ENCODE data around the gene ISLR. TPM values are rescaled to one million over a fixed set of nuclear protein-coding genes. Genes with fewer than 3 reads are reported as not detected.

ISLR gene
- total RNA-seq, 1 donor from 2014 or later = not detected

GRCh38 chr15:74174219-74174957, 878 bp downstream of the ISLR start:
- TF ChIP-seq, protein P1, sequence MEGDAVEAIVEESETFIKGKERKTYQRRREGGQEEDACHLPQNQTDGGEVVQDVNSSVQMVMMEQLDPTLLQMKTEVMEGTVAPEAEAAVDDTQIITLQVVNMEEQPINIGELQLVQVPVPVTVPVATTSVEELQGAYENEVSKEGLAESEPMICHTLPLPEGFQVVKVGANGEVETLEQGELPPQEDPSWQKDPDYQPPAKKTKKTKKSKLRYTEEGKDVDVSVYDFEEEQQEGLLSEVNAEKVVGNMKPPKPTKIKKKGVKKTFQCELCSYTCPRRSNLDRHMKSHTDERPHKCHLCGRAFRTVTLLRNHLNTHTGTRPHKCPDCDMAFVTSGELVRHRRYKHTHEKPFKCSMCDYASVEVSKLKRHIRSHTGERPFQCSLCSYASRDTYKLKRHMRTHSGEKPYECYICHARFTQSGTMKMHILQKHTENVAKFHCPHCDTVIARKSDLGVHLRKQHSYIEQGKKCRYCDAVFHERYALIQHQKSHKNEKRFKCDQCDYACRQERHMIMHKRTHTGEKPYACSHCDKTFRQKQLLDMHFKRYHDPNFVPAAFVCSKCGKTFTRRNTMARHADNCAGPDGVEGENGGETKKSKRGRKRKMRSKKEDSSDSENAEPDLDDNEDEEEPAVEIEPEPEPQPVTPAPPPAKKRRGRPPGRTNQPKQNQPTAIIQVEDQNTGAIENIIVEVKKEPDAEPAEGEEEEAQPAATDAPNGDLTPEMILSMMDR (IDR thresholded peaks at IDR 0.05) = no peak
- no peak for ATAC-seq (ENCODE audit: low read depth)
- intact Hi-C loops (cut with micrococcal nuclease) = no loop called here
- Mint-ChIP-seq H3K27me3 (peaks cover 9% of the 10 kb centered on the region), H3K4me3 (no peak overlapping the region), H3K36me3 (ENCODE audit: low read depth) (no peaks in the 10 kb centered on the region), H3K27ac (no peak overlapping the region), H3K9me3 (no peaks in the 10 kb centered on the region), H3K4me1 (no peaks in the 10 kb centered on the region)
- DNase-seq = no peak
- POLR2A ChIA-PET = no interaction called here
- CTCF ChIA-PET = no interaction called here

DNA sequence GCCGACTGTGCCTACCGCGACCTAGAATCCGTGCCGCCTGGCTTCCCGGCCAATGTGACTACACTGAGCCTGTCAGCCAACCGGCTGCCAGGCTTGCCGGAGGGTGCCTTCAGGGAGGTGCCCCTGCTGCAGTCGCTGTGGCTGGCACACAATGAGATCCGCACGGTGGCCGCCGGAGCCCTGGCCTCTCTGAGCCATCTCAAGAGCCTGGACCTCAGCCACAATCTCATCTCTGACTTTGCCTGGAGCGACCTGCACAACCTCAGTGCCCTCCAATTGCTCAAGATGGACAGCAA, 1.4 kb downstream of the ISLR start:
- no peak for DNase-seq
- intact Hi-C loops (cut with micrococcal nuclease) = no loop called here
- ChIA-PET CTCF (no interaction called here), POLR2A (no interaction called here)
- Mint-ChIP-seq H3K36me3 (ENCODE audit: low read depth) (no peaks in the 10 kb centered on the region), H3K27ac (no peak overlapping the region), H3K9me3 (no peaks in the 10 kb centered on the region), H3K27me3 (peaks cover 9% of the 10 kb centered on the region), H3K4me1 (no peaks in the 10 kb centered on the region), H3K4me3 (no peak overlapping the region)
- no peak for ATAC-seq (ENCODE audit: low read depth)
- TF ChIP-seq, protein P1 (IDR thresholded peaks at IDR 0.05) = no peak

DNA sequence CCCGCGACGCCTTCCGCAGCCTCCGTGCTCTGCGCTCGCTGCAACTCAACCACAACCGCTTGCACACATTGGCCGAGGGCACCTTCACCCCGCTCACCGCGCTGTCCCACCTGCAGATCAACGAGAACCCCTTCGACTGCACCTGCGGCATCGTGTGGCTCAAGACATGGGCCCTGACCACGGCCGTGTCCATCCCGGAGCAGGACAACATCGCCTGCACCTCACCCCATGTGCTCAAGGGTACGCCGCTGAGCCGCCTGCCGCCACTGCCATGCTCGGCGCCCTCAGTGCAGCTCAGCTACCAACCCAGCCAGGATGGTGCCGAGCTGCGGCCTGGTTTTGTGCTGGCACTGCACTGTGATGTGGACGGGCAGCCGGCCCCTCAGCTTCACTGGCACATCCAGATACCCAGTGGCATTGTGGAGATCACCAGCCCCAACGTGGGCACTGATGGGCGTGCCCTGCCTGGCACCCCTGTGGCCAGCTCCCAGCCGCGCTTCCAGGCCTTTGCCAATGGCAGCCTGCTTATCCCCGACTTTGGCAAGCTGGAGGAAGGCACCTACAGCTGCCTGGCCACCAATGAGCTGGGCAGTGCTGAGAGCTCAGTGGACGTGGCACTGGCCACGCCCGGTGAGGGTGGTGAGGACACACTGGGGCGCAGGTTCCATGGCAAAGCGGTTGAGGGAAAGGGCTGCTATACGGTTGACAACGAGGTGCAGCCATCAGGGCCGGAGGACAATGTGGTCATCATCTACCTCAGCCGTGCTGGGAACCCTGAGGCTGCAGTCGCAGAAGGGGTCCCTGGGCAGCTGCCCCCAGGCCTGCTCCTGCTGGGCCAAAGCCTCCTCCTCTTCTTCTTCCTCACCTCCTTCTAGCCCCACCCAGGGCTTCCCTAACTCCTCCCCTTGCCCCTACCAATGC, 2.0 kb downstream of the ISLR start:
- H3K4me1 Mint-ChIP-seq = no peaks in the 10 kb centered on the region
- peaks cover 9% of the 10 kb centered on the region for H3K27me3 Mint-ChIP-seq

DNA sequence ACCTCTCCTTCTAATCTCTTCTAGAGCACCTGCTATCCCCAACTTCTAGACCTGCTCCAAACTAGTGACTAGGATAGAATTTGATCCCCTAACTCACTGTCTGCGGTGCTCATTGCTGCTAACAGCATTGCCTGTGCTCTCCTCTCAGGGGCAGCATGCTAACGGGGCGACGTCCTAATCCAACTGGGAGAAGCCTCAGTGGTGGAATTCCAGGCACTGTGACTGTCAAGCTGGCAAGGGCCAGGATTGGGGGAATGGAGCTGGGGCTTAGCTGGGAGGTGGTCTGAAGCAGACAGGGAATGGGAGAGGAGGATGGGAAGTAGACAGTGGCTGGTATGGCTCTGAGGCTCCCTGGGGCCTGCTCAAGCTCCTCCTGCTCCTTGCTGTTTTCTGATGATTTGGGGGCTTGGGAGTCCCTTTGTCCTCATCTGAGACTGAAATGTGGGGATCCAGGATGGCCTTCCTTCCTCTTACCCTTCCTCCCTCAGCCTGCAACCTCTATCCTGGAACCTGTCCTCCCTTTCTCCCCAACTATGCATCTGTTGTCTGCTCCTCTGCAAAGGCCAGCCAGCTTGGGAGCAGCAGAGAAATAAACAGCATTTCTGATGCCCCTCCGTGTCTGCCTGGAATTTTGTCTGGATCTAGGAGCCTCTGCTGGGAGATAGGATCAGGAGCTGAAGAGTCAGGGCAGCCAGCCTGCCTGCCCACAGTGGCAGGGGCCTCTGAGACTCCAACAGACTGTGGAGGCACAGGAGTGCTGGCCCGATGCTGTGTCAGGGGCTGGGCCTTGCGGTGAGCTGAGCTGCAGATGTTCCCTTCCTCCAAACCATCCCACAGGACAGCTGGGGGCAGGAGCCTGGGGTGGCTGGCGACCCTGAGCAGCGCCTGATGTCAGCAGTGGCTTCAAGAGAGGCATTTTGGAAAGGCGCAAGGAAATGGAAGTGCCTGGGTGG, 3.0 kb downstream of the ISLR start:
- H3K36me3 Mint-ChIP-seq (ENCODE audit: low read depth) = no peaks in the 10 kb centered on the region
- no peaks in the 10 kb centered on the region for H3K9me3 Mint-ChIP-seq
- no peaks in the 10 kb centered on the region for H3K4me1 Mint-ChIP-seq
- intact Hi-C loops (cut with micrococcal nuclease) = no loop called here
- ChIA-PET POLR2A (no interaction called here), CTCF (no interaction called here)
- no peak overlapping the region for H3K4me3 Mint-ChIP-seq
- no peak for ATAC-seq (ENCODE audit: low read depth)
- TF ChIP-seq, protein P1 (IDR thresholded peaks at IDR 0.05) = no peak
- H3K27ac Mint-ChIP-seq = no peak overlapping the region
- H3K27me3 Mint-ChIP-seq = peaks cover 9% of the 10 kb centered on the region
- no peak for DNase-seq

More for the DNA sequence above, 2.0 kb downstream of the ISLR start:
- TF ChIP-seq, protein P1 (IDR thresholded peaks at IDR 0.05) = no peak
- ChIA-PET POLR2A (no interaction called here), CTCF (no interaction called here)
- no peaks in the 10 kb centered on the region for H3K36me3 Mint-ChIP-seq (ENCODE audit: low read depth)
- no peak for ATAC-seq (ENCODE audit: low read depth)
- intact Hi-C loops (cut with micrococcal nuclease) = no loop called here
- no peak overlapping the region for H3K4me3 Mint-ChIP-seq
- no peaks in the 10 kb centered on the region for H3K9me3 Mint-ChIP-seq
- no peak for DNase-seq
- H3K27ac Mint-ChIP-seq = no peak overlapping the region
